Mesothelial cell of epicardium (in vitro differentiated cells): ENCODE measurements around the gene FER1L5. TPM values are rescaled to one million over a fixed set of nuclear protein-coding genes. Genes with fewer than 3 reads are reported as not detected.

Experiments used
- DNase-seq, 2 experiments: peaks; one replicate each; pipeline ENCODE4 v3.0.0; 2021; ENCODE audit warnings: low spot score in 2 of 2; ENCODE audit not compliant: unreplicated experiment in 2 of 2
- H3K27ac Mint-ChIP-seq: 2 replicates; pipeline ENCODE4 v1.8.0; 2021; ENCODE audit warnings: mixed read lengths
- H3K27me3 Mint-ChIP-seq: 2 replicates; pipeline ENCODE4 v1.8.0; 2021; ENCODE audit warnings: low read depth, mixed read lengths
- H3K36me3 Mint-ChIP-seq: 2 replicates; pipeline ENCODE4 v1.8.0; 2021; ENCODE audit warnings: mixed read lengths
- H3K4me1 Mint-ChIP-seq: 2 replicates; pipeline ENCODE4 v1.8.0; 2021; ENCODE audit warnings: mixed read lengths
- H3K4me3 Mint-ChIP-seq: 2 replicates; pipeline ENCODE4 v1.8.0; 2021; ENCODE audit warnings: mild to moderate bottlenecking, moderate library complexity, mixed read lengths
- H3K9me3 Mint-ChIP-seq: 2 replicates; pipeline ENCODE4 v1.8.0; 2021; ENCODE audit warnings: mixed read lengths
- total RNA-seq: library from RNA; stranded (reverse); gene quantifications from 3 replicates; pipeline ENCODE4 v1.2.1, GENCODE V29; 2021
- TF ChIP-seq, protein P1 (sequence below): fragments of 200-600 bp; sonication (generic); IDR thresholded peaks from one replicate; pipeline ENCODE4 v1.5.0; 2021; ENCODE audit warnings: antibody characterized with exemption; ENCODE audit not compliant: unreplicated experiment

The FER1L5 gene
- total RNA-seq, 1 donor from 2014 or later: 1.1 TPM

DNA sequence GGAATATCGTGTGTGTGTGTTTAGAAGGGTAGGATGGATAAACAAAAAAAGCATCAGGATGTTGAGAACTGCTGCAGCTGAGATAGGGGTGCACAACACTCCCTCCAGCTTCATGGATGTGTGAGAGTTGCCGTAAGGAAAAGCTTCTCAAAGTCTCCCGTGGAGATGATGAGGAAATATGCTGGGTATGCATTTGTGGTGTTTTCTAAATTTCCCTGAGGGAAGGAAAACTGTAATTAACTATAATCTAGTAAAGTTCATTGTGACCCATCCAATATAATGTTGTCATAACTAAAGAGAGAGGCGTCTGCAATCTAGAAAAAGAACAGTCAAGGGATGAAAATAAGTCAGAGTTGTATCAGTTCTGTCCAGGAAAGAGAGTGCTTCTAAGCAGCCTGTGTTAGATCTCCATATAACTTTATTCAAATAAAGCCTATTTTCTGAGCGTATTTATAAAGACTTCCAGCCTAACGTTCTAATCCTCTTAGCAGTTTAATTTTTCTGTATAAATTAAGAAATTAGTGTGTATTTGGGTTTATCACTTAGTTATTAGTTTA is 104.6 kb downstream of the FER1L5 start:
- no peaks in the 10 kb centered on the region for H3K9me3 Mint-ChIP-seq
- TF ChIP-seq, protein P1, sequence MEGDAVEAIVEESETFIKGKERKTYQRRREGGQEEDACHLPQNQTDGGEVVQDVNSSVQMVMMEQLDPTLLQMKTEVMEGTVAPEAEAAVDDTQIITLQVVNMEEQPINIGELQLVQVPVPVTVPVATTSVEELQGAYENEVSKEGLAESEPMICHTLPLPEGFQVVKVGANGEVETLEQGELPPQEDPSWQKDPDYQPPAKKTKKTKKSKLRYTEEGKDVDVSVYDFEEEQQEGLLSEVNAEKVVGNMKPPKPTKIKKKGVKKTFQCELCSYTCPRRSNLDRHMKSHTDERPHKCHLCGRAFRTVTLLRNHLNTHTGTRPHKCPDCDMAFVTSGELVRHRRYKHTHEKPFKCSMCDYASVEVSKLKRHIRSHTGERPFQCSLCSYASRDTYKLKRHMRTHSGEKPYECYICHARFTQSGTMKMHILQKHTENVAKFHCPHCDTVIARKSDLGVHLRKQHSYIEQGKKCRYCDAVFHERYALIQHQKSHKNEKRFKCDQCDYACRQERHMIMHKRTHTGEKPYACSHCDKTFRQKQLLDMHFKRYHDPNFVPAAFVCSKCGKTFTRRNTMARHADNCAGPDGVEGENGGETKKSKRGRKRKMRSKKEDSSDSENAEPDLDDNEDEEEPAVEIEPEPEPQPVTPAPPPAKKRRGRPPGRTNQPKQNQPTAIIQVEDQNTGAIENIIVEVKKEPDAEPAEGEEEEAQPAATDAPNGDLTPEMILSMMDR: no peak
- H3K4me1 Mint-ChIP-seq: peaks cover 11% of the 10 kb centered on the region
- DNase-seq: no peak
- H3K4me3 Mint-ChIP-seq: no peak overlapping the region
- peak overlapping the region; percentile 60 for H3K27ac Mint-ChIP-seq
- no peaks in the 10 kb centered on the region for H3K36me3 Mint-ChIP-seq
- H3K27me3 Mint-ChIP-seq: peaks cover 4% of the 10 kb centered on the region

DNA sequence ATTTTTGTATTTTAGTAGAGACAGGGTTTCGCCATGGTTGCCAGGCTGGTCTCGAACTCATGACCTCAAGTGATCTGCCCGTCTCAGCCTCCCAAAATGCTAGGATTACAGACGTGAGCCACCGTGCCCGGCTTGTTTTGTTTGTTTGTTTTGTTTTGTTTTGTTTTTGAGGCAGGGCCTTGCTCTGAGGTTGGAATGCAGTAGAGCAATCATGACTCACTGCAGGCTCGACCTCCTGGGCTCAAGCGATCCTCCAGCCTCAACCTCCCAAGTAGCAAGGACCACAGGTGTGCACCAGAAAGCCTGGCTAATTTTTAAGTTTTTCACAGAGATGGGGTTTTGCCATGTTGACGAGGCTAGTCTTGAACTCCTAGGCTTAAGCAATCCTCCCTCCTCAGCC is 109.2 kb downstream of the FER1L5 start:
- no peak for DNase-seq
- H3K27ac Mint-ChIP-seq: no peak overlapping the region
- H3K4me1 Mint-ChIP-seq: peaks cover 10% of the 10 kb centered on the region
- H3K27me3 Mint-ChIP-seq: peaks cover 4% of the 10 kb centered on the region
- H3K4me3 Mint-ChIP-seq: no peak overlapping the region
- no peaks in the 10 kb centered on the region for H3K9me3 Mint-ChIP-seq
- H3K36me3 Mint-ChIP-seq: no peaks in the 10 kb centered on the region
- TF ChIP-seq, protein P1: no peak

DNA sequence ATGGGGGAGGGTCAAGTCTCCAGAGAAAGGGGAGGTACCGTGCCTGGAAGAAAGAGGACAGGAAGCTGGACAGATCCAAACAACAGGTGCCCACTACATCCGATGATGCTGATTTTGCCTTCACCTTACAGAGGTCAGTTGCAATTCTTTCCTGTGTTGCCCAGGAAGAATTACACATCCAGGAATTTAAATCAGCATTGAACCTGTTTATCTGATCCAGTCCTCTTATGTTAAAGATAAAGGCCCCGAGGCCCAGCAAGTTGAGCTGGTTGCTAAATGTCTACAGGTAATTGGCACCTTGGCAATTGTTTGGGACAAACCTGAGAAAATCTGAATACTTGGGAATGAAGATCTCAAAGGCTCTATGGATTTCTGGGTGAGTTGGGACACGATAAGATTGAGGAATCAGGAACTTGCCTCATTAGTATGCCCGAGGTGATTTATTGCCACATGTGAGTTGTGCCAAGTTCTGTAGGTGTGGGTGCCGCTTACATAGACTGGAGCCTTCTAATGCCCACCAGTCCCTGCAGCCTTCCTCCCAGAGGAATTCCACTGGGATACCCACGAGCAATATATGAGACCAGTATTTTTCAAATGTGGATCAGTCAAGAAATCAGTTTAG is 111.2 kb downstream of the FER1L5 start:
- Mint-ChIP-seq H3K4me3 (no peak overlapping the region), H3K27me3 (peaks cover 4% of the 10 kb centered on the region), H3K36me3 (no peaks in the 10 kb centered on the region), H3K9me3 (no peaks in the 10 kb centered on the region), H3K4me1 (no peaks in the 10 kb centered on the region), H3K27ac (no peak overlapping the region)
- no peak for DNase-seq
- TF ChIP-seq, protein P1: no peak

DNA sequence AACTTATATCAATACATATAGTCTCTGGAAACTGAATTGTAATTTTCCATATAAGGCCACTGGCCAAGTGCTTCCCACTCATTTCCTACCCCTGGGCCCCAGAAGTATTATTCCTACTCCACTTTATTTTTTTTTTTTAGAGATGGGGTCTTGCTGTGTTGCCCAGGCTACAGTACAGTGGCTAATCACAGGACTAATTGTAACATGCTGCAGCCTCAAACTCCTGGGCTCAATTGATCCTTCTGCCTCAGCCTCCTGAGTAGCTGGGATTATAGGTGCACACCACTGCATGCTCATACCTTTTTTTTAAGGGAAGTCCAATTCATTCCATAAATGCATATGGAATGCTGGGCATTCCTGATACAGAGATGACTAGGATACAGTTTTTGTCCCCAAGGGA is 111.8 kb downstream of the FER1L5 start:
- DNase-seq: no peak
- Mint-ChIP-seq H3K36me3 (no peaks in the 10 kb centered on the region), H3K4me3 (no peak overlapping the region), H3K4me1 (peaks cover 1% of the 10 kb centered on the region), H3K27me3 (peaks cover 4% of the 10 kb centered on the region), H3K27ac (no peak overlapping the region), H3K9me3 (no peaks in the 10 kb centered on the region)
- TF ChIP-seq, protein P1: no peak

Other genes starting within 250 kb of the FER1L5 start
- gene NEURL3, start 137.4 kb upstream of the FER1L5 start, total RNA-seq: 0.13 TPM in 1 of 3 replicates, not detected in the others
- gene ARID5A, start 106.0 kb upstream of the FER1L5 start, total RNA-seq: 4.1 to 4.7 TPM (median 4.7 TPM) in 3 replicates
- gene KANSL3, start 4.5 kb upstream of the FER1L5 start, total RNA-seq: 66.0 to 70.2 TPM (median 68.1 TPM) in 3 replicates
- gene LMAN2L, start 97.3 kb downstream of the FER1L5 start, total RNA-seq: 30.5 to 33.3 TPM (median 31.4 TPM) in 3 replicates
- gene CNNM4, start 118.1 kb downstream of the FER1L5 start, total RNA-seq: 19.9 to 22.0 TPM (median 20.0 TPM) in 3 replicates
- 24.9 to 27.5 TPM (median 26.5 TPM) in 3 replicates for gene CNNM3, start 173.5 kb downstream of the FER1L5 start, total RNA-seq
- 10.1 to 12.5 TPM (median 12.5 TPM) in 3 replicates for gene ANKRD23, start 201.3 kb downstream of the FER1L5 start, total RNA-seq
- 15.9 to 17.6 TPM (median 17.4 TPM) in 3 replicates for gene ANKRD39, start 215.3 kb downstream of the FER1L5 start, total RNA-seq
- 98.6 to 103 TPM (median 102 TPM) in 3 replicates for gene SEMA4C, start 227.3 kb downstream of the FER1L5 start, total RNA-seq